H54 (cell line): ENCODE data around the gene MCF2L.
"Not testable (repeated sequence)": the region's sequence is repeated elsewhere in the genome, so short reads cannot be mapped to it uniquely, and the experiment has no call there.

Source experiments
- DNase-seq: peaks from one replicate; pipeline ENCODE4 v3.0.0; 2011; ENCODE audit warnings: low spot score, mixed read lengths; ENCODE audit not compliant: insufficient read length
- FAIRE-seq: peaks from 3 replicates; lab custom pipeline; 2011; peaks lifted over from hg19 to GRCh38; lab: Jason Lieb, UNC
- POLR2A ChIP-seq: IDR thresholded peaks from 2 replicates; pipeline ENCODE4 v1.6.1; 2011; ENCODE audit warnings: low read depth, mild to moderate bottlenecking, low read length

MCF2L gene

DNA sequence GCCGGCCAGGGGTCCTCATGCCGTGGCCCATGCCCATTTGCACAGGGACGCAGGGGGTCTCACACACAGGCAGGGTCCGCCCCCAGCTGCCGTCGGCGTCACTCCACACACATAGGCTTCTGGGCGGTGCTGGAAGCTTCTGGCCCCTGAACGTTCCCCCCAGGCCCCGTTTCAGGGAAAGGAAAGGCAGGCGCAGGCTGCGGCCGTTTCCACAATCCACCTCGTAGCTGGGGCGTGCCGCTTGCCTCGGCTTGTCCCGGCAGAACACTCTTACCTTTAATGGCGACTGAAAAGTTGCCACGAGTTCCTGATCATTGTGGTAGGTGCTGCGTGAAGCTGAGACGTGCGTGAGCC, 53.4 kb downstream of the MCF2L start:
- FAIRE-seq = no peak
- no peak for TF ChIP-seq POLR2A
- DNase-seq = no peak

DNA sequence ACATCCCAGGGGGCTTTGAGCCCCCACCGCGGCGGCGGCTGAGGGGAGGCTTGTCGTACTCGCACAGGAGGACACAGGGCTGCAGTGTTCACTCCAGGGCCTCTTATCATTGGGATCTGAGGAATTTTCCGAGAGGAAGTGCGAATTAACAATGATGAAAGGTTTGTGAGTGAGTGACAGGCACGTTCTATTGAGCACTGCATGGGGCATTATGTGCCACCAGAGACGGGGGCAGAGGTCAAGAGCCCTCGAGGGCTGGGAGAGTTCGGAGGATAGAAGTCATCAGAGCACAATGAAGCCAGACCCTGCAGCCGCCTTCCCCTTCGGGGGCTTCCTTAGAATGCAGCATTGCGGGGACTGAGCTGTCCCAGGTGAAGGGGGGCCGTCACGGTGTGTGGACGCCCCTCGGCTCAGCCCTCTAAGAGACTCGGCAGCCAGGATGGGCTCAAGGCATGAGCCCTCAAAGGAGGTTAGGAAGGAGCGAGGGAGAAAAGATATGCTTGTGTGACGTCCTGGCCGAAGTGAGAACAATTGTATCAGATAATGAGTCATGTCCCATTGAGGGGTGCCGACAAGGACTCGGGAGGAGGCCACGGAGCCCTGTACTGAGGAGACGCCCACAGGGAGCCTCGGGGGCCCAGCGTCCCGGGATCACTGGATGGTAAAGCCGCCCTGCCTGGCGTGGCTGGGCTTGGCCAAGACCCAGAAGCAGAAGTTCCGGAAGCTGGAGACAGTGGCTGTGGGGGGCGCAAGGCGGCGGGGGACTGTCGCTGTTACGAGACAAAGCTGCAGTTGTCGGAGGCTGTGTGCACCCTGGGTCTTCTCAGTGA, 53.9 kb downstream of the MCF2L start:
- DNase-seq (no peak), FAIRE-seq (no peak)
- TF ChIP-seq POLR2A = no peak

DNA sequence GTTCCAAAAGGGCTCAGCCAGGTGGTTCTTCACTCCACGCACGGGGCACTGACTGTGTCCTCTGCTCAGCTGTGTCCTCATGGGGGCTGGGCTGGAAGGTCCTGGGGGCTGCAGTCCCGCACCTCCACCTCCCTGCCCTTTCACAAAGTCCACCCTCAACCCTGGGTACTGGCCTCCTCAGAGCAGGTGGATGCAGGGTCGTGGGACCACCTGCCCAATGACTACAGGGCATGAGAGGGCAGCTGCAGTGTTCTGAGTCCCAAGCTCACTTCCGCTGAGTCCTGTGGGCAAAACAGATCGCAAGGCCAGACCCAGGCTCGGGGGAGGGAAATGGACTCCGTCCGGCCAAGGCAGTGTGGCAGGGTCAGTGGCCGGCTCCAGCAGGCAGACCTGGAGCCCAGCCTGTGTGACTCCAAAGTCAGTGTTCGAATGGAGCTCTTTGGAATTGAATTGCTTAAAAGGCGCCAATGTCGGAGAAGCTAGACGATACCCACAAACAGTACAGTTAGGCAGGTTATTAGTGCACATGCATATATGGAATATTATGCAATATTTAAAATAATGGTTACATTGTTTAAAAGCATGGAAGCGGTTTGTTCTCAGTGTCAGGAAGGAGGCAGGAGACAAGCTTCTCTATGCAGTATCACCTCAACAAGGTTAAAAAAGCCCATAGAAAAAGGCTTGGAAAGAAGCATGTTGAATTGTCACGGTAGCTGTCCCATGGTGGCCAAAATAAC, 54.8 kb downstream of the MCF2L start:
- TF ChIP-seq POLR2A = no peak
- FAIRE-seq = no peak
- DNase-seq = no peak

DNA sequence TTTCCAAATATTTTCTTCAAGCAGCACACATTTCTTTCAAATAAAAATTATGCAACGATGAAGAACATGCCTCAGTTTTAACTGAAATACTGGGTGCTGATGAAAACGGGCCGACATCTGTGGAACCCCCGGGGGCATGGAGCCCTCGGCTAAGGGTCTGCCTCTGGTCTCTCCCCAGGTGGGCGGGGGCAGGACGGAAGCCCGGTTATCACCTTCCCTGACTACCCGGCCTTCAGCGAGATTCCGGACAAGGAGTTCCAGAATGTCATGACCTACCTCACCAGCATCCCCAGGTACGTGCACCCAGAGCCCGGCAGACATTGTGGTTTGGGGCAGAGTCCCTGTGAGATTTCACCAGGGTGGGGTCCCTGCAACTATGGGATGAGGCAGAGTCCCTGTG, 55.5 kb downstream of the MCF2L start:
- TF ChIP-seq POLR2A = no peak
- no peak for DNase-seq
- no peak for FAIRE-seq

DNA sequence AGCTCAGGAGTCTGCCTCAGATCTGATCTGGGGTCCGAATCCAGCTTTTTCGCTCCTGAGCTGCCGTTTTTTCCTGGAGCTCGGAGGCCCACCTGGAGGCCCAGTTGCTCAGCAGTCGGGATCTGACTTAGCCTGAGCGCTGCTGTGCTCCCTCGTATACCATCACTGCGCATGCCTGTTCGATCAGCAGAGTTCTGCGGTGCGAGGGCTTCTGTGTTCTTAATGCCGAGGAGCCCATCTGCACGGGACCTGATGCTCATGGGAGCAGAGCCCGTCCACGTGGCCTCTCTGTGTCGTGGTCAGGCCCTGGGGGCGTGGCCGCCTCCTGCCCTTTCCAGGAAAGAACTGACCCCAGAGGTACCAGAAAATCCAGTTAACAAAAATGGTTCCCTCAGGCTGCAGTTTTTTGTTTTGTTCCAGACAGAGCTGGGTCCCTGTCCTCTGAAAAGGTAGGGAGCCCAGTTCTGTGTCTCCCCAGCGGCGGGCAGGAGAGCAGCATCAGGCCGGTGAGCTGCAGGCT, 57.4 kb downstream of the MCF2L start:
- DNase-seq (no peak), FAIRE-seq (no peak)

DNA sequence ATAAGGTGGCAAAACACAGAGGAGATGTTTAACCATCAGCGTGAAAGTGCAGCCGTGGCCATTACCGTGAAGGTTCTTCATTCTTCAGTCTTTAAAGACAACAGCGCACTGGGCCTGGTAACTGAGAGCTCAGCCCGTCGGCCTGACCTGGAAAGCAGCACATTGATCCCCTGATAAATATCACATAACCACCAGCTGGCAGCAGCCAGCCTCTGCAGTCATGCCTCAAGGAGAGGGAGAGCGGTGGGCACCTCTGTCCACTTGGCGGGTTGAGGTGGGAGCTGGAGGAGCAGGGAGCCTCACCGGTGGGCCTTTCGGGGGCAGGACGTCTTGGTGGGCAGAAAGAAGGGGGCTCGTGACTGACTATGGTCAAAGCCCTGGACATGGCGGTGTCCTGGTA, 58.1 kb downstream of the MCF2L start:
- no peak for TF ChIP-seq POLR2A
- DNase-seq (no peak), FAIRE-seq (no peak)

More for the DNA sequence above, 57.4 kb downstream of the MCF2L start:
- no peak for TF ChIP-seq POLR2A

DNA sequence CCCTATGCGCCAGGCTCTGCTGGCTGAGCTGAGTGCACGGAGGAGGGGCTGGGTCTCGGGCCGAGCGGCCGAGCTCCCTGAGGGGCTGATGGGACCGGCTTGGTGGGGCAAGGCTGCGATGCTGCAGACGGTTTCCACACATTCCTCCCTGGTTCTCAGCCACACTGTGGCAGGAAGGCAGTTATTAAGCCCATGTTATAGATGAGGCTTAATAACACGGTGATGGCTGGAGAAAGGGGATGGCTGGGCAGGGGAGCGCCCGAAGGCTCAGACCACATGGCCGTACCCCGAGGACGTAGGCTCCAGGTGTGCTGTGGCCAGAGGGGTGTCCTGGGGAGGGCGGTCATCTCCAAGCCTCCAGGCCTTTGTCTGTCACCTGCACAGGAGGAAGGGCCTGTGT, 58.6 kb downstream of the MCF2L start:
- DNase-seq = no peak
- TF ChIP-seq POLR2A = no peak
- no peak for FAIRE-seq

DNA sequence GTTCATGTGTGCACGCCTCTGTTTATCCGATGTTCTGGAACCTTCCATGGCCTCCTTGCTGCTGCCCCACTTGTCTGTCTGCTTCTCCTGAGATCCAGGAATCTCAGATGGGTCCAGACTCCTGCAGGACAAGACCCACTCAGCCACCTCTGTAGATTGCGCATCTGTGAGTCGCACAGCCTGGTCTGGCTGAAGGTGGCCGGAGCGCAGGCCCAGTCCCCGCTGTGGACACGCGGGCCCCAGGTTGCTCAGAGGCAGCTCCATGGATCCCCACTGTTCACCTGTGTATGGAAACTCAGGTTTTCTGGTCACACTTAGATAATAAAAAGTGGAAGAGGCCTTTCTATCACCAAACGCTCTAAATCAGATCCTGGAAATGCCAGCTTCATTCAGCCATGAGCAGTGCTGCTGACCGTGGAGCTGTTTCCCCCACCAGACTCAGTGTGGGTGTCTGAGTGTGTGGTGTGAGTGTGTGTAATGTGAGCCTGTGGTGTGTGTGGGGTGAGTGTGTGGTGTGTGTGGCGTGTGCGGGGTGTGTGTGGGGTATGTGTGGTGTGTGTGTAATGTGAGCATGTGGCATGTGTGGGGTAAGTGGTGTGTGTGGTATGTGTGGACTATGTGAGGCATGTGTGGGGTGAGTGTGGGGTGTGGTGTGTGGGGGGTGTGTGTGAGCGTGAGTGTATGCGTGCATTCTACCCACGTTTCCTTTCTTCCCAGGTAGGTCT, 59.5 kb downstream of the MCF2L start:
- FAIRE-seq (no peak), DNase-seq (no peak)
- TF ChIP-seq POLR2A = no peak

DNA sequence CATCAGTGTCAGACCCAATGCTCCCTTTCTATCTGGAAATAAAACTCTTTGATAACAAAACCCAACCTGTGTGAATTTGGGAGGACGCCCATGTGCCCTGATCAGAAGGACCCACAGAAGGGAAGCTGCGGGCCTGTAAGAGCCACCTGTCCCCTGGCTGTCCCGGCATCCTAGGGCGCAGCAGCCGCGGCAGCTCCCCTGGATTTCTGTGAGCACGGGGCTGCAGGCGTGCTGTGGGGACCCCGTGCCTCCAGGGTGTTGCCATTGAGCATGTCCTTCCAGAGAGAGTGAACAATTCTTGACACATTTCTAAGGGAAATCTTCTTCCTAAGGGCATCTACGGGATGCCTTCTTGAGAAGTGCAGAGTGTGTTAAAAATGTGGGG, 60.0 kb downstream of the MCF2L start:
- DNase-seq (no peak), FAIRE-seq (no peak)
- no peak for TF ChIP-seq POLR2A

DNA sequence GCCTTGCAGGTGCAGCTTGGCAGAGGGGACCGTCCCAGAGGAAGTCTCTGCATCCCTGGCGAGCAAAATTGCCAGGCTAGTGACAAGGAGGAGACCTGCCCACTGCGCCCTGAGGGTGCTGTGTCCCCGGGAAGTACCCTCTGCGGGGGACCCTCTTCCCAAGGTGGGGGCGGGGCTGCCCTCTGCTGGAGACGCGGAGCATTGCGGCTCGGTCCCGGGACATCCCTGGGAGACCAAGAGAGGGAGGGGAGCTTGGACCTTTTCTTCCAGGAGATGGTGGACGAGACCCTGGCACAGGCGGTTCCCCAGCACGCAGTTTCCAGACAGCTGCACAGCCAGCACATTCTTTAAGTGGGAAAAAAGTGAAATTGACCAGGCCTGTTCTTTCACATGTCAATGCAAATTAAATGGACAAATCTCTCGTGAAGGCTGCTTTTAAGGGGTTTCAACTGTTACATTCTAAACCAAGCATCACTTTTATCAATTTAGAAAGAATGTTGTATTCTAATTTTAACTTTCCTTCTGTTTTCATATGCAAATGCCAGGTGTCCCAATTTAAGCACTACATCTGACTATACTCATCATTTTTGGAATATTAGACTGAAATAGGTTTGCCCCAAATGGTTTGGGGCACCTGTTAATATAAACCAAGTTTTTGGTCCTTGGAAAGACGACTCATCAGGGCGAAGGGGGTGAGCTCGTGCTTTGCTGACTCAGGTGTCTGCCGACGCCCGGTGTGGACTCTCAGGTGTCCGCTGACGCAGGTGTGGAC, 60.7 kb downstream of the MCF2L start:
- no peak for FAIRE-seq
- peak; percentile 80 for DNase-seq
- no peak for TF ChIP-seq POLR2A

DNA sequence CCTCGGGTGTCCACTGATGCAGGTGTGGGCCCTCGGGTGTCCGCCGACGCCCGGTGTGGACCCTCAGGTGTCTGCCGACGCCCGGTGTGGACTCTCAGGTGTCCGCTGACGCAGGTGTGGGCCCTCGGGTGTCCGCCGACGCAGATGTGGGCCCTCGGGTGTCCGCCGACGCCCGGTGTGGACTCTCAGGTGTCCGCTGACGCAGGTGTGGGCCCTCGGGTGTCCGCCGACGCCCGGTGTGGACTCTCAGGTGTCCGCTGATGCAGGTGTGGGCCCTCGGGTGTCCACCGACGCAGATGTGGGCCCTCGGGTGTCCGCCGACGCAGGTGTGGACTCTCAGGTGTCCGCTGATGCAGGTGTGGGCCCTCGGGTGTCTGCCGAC, 61.2 kb downstream of the MCF2L start:
- FAIRE-seq, DNase-seq: not testable (repeated sequence)

DNA sequence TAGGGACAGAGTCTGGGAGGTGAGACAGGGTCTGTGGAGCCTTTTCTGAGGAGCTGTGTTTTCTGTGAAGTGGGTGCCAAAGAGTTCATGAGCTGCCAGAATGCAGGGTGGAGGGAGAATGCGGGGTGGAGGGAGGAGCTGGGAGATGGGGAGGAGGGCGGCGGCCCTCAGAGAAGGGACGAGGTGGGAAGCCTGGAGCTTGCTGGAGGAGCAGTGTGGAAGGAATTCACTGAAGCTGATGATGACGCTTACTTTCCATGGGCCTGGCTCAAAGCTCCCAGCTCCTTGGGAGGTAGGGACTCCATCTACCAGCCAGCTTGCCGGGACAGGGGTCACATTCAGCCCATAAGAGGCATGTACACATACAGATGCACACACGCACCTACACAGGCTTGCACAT, 62.5 kb downstream of the MCF2L start:
- FAIRE-seq (no peak), DNase-seq (no peak)
- TF ChIP-seq POLR2A = no peak

DNA sequence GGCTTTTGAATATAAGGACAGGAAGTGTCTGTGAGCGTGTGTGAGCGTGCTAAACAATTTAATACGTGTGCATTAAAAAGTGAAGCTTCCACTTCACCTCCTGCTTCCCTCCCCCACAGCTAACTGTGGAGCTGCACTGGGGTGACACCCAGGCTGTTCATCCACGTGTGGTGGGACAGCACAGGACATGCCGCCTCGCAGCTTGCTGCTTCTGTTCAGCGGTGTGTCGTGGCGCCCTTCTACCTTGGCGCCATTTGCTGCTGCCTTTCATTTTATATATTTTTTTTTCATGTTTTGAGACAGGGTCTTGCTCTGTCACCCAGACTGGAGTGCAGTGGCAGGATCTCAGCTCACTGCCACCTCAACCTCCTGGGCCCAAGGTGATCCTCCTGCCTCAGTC, 63.3 kb downstream of the MCF2L start:
- no peak for TF ChIP-seq POLR2A
- no peak for FAIRE-seq
- DNase-seq = no peak
